HG03135 (cell line): ENCODE measurements around the gene SPEG.

Source experiments
- ATAC-seq: cut with Tn5 transposase; IDR thresholded peaks from one replicate; pipeline ENCODE4 v1.9.1; 2021; ENCODE audit warnings: mild to moderate bottlenecking, moderate library complexity; ENCODE audit not compliant: unreplicated experiment

Gene SPEG

DNA sequence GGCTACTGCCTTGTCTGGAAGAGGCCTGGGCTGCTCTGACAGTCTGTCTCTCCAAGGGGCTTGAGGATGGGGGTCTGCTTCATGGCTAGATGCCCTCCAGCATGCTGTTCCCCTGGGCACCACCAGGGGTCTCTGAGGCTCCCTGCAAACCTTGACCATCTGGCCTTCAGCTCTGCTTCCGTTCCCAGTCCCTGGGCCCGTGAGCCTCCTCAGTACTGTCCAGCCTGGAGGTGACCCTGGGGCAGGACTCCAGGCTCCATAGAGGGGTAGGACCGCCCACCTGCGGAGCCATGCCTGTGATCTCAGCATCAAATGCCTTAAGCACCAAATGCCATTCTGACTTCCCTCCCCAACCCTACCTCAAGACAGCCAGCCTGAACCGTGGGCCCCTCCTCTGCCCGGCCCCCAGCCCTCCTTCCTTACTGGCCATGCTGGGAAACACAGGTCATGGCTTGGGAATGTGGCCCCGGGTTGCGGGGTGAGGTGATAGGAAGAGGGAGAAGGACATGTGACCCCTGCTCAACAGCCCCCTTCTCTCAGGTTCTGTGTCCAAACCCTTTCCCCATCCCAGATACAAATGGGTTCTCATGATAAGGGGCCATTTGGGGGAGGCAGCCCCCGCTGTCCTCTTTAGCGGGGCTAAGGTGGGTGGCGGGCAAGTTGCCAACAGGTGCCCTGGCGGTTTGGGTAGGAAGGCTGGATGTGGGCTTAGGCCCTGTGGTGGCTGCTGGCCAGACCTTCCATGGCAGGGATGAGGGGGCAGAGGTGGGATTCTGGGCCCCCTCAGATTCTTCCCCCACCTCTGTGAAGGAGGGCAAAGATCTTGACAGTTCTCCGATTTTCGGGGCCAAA lies 25.0 kb downstream of the SPEG start:
- no peak for ATAC-seq

GRCh38 chr2:219460424-219460926 lies 25.8 kb downstream of the SPEG start:
- no peak for ATAC-seq

- ATAC-seq: no peak
These were observed 26.4 kb downstream of the SPEG start for GRCh38 chr2:219461047-219461514.

DNA sequence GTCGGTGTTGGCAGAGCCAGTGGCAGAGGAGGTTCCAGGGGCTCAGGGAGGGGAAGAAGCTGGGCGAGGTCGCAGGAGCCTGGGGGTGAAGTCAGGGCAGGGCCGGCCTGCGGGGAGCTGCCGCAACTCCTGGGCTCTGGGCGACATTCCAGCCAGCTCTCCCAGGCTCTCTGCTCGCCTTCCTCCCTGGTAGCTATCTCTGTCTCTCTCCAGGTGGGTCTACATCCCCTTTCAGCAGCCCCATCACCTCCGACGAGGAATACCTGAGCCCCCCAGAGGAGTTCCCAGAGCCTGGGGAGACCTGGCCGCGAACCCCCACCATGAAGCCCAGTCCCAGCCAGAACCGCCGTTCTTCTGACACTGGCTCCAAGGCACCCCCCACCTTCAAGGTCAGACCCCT lies 27.0 kb downstream of the SPEG start:
- no peak for ATAC-seq

DNA sequence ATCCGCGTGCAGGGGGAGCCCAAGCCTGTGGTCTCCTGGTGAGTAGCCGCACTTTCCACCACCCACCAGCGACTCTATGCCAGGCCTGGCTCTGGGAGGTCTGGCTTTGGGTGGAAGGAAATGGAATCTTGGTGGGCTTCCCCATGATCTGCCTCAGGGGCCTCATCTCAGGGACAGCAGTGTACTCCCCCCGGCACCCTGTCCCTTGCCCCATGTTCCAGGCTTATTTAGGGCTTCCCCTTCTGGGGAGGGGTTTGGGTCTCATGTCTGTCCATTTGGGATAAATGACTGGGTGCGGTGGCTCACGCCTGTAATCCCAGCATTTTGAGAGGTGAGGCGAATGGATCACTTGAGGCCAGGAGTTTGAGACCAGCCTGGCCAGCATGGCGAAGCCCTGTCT lies 27.7 kb downstream of the SPEG start:
- ATAC-seq: no peak

- ATAC-seq: no peak
These were observed 29.8 kb downstream of the SPEG start for GRCh38 chr2:219464286-219465032.

- ATAC-seq: no peak
These were observed 31.3 kb downstream of the SPEG start for GRCh38 chr2:219465659-219466561.

DNA sequence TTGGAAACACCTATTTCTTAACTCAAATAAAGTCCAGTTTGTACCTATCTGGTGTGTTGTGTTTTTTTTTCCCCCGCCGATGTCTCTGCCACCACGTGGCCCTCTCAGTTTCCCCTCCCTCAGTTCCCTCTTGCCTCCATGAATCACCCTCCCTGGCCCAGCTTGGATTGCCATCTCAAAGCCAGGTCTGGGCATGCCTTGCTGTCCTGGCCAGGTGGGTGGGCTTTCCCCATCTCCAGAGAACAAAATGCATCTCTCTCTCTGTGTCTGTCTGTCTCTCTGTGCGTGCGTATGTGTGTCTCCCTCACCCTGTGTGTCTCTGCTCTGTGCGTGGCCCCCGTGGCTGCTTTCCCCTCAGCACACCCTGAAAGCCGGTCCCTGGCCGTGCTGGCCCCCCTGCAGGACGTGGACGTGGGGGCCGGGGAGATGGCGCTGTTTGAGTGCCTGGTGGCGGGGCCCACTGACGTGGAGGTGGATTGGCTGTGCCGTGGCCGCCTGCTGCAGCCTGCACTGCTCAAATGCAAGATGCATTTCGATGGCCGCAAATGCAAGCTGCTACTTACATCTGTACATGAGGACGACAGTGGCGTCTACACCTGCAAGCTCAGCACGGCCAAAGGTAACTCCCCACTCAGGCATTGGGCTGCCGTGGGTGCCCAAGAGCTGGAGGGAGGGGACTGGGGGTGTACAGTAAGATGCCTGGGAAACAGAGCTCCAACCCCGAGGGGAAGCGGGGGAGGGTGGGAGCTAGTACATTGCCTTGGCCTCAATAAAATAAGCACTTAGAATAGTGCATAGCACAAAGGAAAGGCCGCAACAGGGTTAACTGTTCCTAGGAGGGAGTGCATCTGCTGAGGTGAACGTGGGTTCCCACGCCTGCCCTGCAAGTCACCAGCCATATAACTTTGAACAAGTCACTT lies 32.4 kb downstream of the SPEG start:
- no peak for ATAC-seq

GRCh38 chr2:219467736-219468075 lies 33.1 kb downstream of the SPEG start:
- ATAC-seq: no peak

DNA sequence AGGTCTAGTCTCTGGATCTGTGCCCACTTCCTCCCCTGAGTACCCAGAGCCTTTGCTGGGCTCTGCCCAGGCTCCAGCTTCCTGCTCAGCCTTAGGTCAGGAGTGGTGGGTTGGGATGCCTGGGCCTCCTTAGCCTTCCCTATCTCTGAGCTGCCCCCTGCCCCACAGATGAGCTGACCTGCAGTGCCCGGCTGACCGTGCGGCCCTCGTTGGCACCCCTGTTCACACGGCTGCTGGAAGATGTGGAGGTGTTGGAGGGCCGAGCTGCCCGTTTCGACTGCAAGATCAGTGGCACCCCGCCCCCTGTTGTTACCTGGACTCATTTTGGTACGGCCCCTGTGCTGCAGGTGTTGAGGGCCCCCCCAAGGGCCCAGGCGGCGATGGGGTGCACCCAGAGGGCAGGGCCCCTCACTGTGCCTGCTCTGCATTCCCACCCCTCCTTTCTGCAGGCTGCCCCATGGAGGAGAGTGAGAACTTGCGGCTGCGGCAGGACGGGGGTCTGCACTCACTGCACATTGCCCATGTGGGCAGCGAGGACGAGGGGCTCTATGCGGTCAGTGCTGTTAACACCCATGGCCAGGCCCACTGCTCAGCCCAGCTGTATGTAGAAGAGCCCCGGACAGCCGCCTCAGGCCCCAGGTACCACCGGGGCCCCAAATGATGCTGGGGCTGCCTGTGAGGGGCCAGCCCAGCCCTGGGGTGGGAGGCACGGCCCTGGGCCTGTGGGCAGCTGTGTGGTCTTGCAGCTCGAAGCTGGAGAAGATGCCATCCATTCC lies 34.0 kb downstream of the SPEG start:
- no peak for ATAC-seq

DNA sequence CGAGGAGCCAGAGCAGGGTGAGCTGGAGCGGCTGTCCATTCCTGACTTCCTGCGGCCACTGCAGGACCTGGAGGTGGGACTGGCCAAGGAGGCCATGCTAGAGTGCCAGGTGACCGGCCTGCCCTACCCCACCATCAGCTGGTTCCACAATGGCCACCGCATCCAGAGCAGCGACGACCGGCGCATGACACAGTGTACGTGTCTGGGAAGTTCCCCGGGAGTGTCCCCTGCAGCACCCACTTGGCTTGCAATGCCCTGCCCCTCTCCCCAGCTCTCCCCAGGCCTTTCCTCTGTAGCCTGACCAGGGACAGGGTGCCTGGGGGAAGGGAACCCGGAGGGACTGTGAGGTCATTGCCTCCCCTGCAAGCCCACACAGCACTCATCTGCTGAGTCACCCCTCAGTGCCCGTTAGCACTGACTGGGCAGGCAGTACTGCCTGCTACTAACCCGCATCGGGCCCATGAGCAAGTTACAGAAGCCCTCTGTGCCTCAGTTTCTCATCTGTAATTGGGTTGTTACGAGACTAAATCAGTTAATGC lies 34.6 kb downstream of the SPEG start:
- no peak for ATAC-seq

DNA sequence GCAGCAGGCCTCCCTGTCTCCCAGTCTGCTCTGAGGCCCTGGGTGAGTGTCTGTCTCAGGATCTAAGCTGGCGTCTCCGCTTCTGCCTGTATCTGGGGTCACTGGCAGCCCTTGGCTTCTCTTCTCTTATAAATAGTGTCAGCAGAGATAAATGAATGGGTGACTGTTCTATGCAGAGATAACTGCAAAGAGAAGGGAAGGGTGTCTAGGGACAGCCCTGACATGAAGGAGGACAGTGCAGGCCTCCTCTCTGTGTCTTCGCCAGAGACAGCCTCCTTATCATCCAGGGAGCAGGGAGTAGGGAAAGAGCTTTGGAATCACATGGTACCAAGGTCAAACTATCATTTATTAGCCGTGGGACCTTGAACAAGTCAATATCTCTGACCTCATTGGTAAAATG lies 35.8 kb downstream of the SPEG start:
- no peak for ATAC-seq

DNA sequence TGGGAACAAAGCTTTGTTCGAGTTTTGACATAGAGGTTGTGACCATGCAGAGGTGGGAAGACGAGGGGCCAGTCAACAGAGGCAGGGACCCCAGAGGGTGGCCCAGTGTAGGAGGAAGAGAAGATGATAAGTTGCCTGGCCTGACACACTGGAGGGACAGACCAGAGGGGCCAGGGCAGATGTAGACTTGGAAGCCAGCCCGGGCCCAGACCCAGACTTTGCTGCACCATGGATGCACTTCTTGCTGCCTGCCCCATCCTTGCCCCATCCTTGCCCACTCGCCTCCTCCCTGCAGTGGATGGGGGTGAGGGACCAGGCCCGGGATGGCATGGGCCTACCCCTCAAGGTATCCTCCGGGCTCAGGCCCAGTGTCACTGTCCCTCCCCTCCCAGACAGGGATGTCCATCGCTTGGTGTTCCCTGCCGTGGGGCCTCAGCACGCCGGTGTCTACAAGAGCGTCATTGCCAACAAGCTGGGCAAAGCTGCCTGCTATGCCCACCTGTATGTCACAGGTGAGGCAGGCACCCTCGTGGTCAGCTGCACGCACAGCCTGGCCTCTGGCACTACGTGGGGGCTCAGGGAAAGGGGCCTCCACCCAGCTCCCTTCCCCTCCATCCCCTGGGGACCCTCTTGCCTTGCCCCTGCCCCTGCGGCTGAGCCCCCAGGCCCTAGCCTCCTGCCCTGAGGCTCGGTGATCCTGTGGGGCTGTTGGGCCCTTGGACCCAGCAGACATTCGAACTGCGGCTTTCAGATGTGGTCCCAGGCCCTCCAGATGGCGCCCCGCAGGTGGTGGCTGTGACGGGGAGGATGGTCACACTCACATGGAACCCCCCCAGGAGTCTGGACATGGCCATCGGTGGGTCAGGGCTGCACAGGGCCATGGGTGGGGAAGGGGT lies 37.1 kb downstream of the SPEG start:
- ATAC-seq: no peak

DNA sequence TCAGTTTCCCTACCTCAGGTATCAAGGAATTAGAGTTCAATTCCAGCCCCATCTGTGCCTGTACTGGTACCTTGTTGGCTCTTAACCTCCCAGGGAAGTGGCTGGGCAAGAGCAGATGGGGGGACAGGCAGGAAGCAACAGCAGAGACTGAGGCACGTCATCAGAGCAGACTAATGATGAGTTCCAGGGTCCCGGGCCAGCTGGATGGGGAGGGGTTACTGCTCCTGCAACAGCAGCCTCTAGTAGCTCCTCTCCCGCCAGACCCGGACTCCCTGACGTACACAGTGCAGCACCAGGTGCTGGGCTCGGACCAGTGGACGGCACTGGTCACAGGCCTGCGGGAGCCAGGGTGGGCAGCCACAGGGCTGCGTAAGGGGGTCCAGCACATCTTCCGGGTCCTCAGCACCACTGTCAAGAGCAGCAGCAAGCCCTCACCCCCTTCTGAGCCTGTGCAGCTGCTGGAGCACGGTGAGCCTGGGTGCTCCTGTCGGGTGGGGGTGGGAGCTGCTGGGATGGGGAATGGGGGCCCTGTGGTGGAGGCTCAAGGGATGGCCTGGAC lies 38.1 kb downstream of the SPEG start:
- ATAC-seq: no peak

- no peak for ATAC-seq
These were observed 38.9 kb downstream of the SPEG start for GRCh38 chr2:219473511-219473910.

DNA sequence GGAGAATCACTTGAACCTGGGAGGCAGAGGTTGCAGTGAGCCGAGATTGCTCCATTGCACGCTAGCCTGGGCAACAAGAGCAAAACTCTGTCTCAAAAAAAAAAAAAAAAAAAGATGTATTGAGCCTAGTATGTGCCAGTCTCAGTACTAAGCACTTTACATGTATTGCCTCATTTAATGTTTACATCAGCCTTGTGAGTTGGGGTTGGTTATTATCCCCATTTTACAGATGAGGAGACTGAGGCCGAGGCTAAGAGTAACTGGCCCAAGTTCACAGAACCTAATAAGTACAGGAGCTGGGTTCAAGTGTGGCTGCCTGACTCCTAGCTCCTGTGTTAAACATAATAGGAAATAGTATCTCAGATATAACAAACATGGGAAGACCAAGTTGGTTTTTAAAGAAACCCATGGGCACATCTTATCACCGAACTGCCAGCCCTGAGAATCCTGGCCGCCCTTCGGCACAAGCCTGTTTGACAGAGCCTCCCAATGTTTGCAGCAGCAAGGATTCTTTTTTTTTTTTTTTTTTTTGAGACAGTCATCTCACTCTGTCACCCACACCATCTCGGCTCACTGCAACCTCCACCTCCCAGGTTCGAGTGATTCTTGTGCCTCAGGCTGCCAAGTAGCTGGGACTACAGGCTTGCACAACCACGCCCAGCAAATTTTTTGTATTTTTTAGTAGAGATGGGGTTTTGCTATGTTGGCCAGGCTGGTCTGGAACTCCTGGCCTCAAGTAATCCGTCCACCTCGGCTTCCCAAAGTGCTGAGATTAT lies 39.8 kb downstream of the SPEG start:
- no peak for ATAC-seq

DNA sequence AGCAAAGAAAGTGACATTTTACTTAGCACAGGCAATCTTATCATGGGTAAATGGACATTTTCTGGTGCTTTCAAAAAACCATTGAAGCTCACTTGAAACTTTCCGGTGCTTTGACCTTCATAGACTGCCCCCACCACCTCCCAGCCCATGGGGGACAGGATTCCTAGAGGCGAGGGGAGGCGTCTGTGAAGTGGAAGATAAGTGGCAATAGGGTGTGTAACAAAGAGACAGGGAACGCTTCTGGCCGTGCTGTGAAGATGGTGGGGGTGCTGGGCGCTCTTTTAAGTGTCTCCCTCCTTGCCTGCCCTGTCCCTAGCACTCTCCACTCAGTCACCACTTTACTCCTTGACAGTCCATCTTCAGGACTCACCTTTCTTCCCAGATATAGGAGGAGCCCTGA lies 40.6 kb downstream of the SPEG start:
- ATAC-seq: no peak
